ENCODE measurements around the gene RIF1. TPM values are rescaled to one million over a fixed set of nuclear protein-coding genes. Genes with fewer than 3 reads are reported as not detected.

Gene RIF1
- total and polyA plus RNA-seq, 9 of the 15 experiments (the other 6 are each of a cell fraction or from before 2014, with no cell fraction given): 11.0 to 109 (median 44.2) TPM

GRCh38 chr2:151409601-151410484 is at the start of gene RIF1 (continued):
- TF ChIP-seq NFIX (CRISPR knock-in tag; IDR thresholded peaks at IDR 0.05; ENCODE audit: low read depth) (no peak), IRF1 (CRISPR knock-in tag; IDR thresholded peaks at IDR 0.05; ENCODE audit: borderline replicate concordance) (peak; percentile 77; the same call in 1 of the 2 replicates), ZNF431 (CRISPR knock-in tag; IDR thresholded peaks at IDR 0.05) (peak; percentile 82), PCBP2 (IDR thresholded peaks at IDR 0.05; ENCODE audit: low read depth, low read length, poor library complexity, severe bottlenecking) (no peak), OTX1 (CRISPR knock-in tag; IDR thresholded peaks at IDR 0.05) (0 out of 2 replicates have a peak, but pooled peaks have one; percentile 71), SMARCB1 (IDR thresholded peaks at IDR 0.05; ENCODE audit: insufficient read length, low read depth) (peak; percentile 55), BMI1 (IDR thresholded peaks at IDR 0.05; ENCODE audit: low read length) (no peak), SP1 (CRISPR knock-in tag; IDR thresholded peaks at IDR 0.05) (peak; percentile 100), SRSF9 (IDR thresholded peaks at IDR 0.05; ENCODE audit: borderline replicate concordance, low read depth, low read length) (no peak), KLF13 (tag; IDR thresholded peaks at IDR 0.05; ENCODE audit: borderline replicate concordance, low read depth) (peak; percentile 97), DNMT1 (IDR thresholded peaks at IDR 0.05) (no peak), EWSR1 (IDR thresholded peaks at IDR 0.05; ENCODE audit: borderline replicate concordance, low read depth, partially characterized antibody) (no peak), ZNF407 (IDR thresholded peaks at IDR 0.05; ENCODE audit: low read depth) (no peak)

Measured in K562 (cell line).